ENCODE measurements around the gene SHROOM2.
"Not testable (repeated sequence)": the region's sequence is repeated elsewhere in the genome, so short reads cannot be mapped to it uniquely, and the experiment has no call there.

Gene SHROOM2

DNA sequence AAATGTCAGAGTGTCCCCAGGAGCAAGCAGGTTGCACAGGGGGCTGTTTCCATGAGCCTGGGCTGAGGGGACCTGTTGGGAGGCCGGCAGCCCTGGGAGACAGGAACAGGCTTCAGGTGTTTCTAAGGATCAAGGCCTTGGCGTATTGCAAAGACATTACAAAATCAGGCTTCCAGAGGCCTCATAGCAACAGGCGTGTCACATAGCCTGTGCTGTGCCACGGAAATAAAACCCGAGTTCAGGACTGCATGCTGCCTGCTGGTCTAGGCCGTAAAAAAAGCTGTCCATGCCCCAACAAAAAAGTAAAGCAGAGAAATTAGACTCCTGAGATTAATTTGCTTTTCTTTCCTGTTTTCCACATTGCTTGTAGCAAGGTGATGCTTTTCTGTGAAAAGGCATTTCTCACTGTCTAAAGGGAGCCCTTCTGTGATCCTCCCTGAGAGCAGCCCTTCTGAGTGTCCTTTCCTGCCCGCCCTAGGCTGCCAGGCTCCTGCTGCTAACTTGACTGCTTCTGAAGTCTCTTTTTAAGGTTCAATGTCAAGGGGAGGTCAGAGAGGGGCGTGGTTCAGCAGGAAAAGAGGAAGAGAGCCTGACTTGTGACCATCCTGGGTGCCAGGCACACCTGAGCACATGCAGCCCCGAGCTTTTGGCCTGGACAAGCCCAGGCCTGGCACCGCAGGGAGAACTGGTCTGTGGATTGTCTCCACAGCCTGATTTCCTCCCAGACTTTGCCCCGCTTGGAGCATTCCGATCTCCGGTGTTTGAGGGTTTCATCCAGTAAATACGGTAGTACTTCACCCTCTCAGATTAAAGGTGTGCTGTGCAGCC lies 21.3 kb downstream of the SHROOM2 start:
- Histone ChIP-seq H3K9me3 (ENCODE audit: control insufficient read depth, insufficient read depth, low read length) (no peaks in the 10 kb centered on the region), H3K9ac (ENCODE audit: low read depth, low read length) (no peak overlapping the region; the same call in 1 of the 2 replicates), H3K27me3 (ENCODE audit: control insufficient read depth, insufficient read depth, low read length) (no peaks in the 10 kb centered on the region), H3K4me1 (ENCODE audit: control insufficient read depth, insufficient read depth, low read length) (peaks cover 14% of the 10 kb centered on the region), H3K27ac (ENCODE audit: low read depth, low read length) (peak overlapping the region; percentile 10), H3K36me3 (ENCODE audit: control insufficient read depth, insufficient read depth, low read length) (no peaks in the 10 kb centered on the region), H3K4me3 (ENCODE audit: low read depth, low read length) (no peak overlapping the region)

DNA sequence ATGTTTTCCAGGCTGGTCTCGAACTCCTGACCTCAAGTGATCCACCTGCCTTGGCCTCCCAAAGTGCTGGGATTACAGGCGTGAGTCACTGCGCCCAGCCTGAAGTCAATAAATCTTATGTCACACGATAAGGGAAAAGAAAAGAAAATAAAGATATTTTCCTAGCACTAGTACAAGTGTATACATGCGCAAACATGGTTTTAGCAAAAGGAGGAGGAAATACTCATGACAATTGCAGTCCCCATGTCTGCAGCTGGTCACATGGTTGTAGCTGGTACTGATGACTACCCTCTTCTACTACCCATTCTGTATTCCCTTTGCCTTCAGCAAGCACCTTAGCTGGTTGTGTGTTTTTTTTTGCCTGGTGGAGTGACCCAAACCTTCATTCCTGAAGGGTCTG lies 23.6 kb downstream of the SHROOM2 start:
- not testable (repeated sequence) for H3K27me3 ChIP-seq (ENCODE audit: control insufficient read depth, insufficient read depth, low read length); H3K27ac ChIP-seq (ENCODE audit: low read depth, low read length); H3K9ac ChIP-seq (ENCODE audit: low read depth, low read length); H3K9me3 ChIP-seq (ENCODE audit: control insufficient read depth, insufficient read depth, low read length); H3K4me3 ChIP-seq (ENCODE audit: low read depth, low read length); H3K36me3 ChIP-seq (ENCODE audit: control insufficient read depth, insufficient read depth, low read length)
- peaks cover 14% of the 10 kb centered on the region for H3K4me1 ChIP-seq (ENCODE audit: control insufficient read depth, insufficient read depth, low read length)

DNA sequence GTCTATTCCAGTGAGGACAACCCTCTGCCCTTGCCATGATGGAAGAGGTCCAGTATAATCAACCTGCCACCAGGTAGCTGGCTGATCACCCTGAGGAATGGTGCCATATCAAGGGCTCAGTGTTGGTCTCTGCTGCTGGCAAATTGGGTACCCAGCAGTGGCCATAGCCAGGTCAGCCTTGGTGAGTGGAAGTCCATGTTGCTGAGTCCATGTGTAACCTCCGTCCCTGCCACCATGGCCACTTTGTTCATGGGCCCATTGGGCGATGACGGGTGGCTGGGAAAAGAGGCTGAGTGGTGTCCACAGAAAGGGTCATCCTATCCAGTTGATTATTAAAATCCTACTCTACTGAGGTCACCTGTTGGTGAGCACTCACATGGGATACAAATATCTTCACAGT lies 24.9 kb downstream of the SHROOM2 start:
- H3K36me3 ChIP-seq (ENCODE audit: control insufficient read depth, insufficient read depth, low read length); H3K27me3 ChIP-seq (ENCODE audit: control insufficient read depth, insufficient read depth, low read length); H3K9ac ChIP-seq (ENCODE audit: low read depth, low read length); H3K27ac ChIP-seq (ENCODE audit: low read depth, low read length); H3K9me3 ChIP-seq (ENCODE audit: control insufficient read depth, insufficient read depth, low read length); H3K4me3 ChIP-seq (ENCODE audit: low read depth, low read length): not testable (repeated sequence)
- H3K4me1 ChIP-seq (ENCODE audit: control insufficient read depth, insufficient read depth, low read length) = peaks cover 14% of the 10 kb centered on the region

DNA sequence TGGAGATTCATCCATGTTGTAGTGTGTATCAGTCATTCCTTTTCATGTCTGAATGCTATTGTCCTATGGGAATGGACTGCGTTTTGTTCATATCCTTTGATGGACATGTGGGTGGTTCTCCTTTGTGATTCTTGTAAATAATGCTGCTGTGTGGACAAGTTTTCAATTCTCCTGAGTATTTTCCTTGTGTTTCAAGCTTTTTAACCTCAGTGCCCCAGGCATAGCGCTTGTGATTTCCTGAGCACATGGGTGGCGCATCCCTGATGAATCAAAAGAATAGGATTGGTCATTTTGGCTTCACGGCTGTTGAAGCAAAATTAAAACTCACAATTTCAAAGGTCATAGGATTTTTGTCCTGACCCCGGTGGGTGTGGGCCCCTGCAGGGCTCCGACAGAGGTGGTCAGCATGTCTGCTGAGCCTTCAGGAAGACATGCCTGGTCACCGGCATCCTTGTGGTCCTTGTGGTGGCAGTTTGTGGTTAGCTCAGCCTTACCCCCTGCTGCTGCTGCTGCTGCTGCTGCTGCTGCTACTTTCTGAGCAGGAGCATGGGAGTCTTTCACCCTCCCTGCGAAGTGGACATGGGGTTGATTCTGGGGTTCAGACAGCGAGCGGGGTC lies 30.0 kb downstream of the SHROOM2 start:
- Histone ChIP-seq H3K27ac (ENCODE audit: low read depth, low read length) (no peak overlapping the region), H3K36me3 (ENCODE audit: control insufficient read depth, insufficient read depth, low read length) (no peaks in the 10 kb centered on the region), H3K27me3 (ENCODE audit: control insufficient read depth, insufficient read depth, low read length) (no peaks in the 10 kb centered on the region), H3K4me1 (ENCODE audit: control insufficient read depth, insufficient read depth, low read length) (peaks cover 7% of the 10 kb centered on the region), H3K4me3 (ENCODE audit: low read depth, low read length) (no peak overlapping the region), H3K9ac (ENCODE audit: low read depth, low read length) (no peak overlapping the region), H3K9me3 (ENCODE audit: control insufficient read depth, insufficient read depth, low read length) (no peaks in the 10 kb centered on the region)

DNA sequence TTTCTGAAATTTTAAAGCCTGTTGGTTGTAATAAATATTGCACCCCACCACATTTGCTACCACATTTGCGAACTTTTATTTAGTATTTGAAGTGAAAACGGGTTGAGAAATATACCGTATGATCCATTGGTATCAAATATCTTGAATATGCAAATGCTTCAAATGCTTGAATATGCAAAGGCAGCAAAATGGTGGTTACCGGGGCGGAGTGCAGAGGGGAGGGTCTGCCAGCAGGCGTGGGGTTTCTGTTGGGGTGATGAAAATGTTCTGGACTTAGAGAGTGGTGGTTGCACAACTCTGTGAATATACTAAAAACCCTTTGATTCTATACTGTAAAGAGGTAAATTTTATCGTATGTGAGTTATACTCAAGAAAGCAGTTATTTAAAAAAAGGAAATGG lies 35.3 kb downstream of the SHROOM2 start:
- Histone ChIP-seq H3K9ac (ENCODE audit: low read depth, low read length) (no peak overlapping the region; the same call in 1 of the 2 replicates), H3K4me3 (ENCODE audit: low read depth, low read length) (no peak overlapping the region), H3K27ac (ENCODE audit: low read depth, low read length) (peak overlapping the region; percentile 44), H3K9me3 (ENCODE audit: control insufficient read depth, insufficient read depth, low read length) (no peaks in the 10 kb centered on the region), H3K4me1 (ENCODE audit: control insufficient read depth, insufficient read depth, low read length) (peaks cover 41% of the 10 kb centered on the region), H3K36me3 (ENCODE audit: control insufficient read depth, insufficient read depth, low read length) (no peaks in the 10 kb centered on the region), H3K27me3 (ENCODE audit: control insufficient read depth, insufficient read depth, low read length) (no peaks in the 10 kb centered on the region)

DNA sequence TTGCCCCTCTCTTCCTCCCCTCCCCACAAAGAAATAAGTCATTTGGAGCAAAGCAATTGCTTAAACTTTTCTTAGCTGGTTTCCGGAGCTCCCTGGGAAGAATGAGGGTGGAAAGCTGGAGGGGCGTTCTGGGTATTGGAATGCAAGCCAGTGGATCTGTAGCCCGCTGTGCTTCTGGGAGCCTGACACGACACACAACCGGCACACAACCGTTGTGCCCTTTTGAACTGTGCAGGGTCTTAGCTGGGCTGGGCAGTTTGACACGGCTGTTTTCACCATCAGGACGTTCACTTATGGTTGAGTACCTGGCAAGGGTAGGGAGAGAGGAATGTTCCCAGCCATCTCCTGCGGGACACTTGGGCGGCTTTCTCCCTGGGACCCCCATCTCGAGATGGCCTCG lies 38.3 kb downstream of the SHROOM2 start:
- peak overlapping the region; percentile 5 for H3K27ac ChIP-seq (ENCODE audit: low read depth, low read length)
- no peak overlapping the region for H3K4me3 ChIP-seq (ENCODE audit: low read depth, low read length)
- peaks cover 44% of the 10 kb centered on the region for H3K4me1 ChIP-seq (ENCODE audit: control insufficient read depth, insufficient read depth, low read length)
- no peak overlapping the region for H3K9ac ChIP-seq (ENCODE audit: low read depth, low read length)
- no peaks in the 10 kb centered on the region for H3K9me3 ChIP-seq (ENCODE audit: control insufficient read depth, insufficient read depth, low read length)
- H3K27me3 ChIP-seq (ENCODE audit: control insufficient read depth, insufficient read depth, low read length) = no peaks in the 10 kb centered on the region
- no peaks in the 10 kb centered on the region for H3K36me3 ChIP-seq (ENCODE audit: control insufficient read depth, insufficient read depth, low read length)

DNA sequence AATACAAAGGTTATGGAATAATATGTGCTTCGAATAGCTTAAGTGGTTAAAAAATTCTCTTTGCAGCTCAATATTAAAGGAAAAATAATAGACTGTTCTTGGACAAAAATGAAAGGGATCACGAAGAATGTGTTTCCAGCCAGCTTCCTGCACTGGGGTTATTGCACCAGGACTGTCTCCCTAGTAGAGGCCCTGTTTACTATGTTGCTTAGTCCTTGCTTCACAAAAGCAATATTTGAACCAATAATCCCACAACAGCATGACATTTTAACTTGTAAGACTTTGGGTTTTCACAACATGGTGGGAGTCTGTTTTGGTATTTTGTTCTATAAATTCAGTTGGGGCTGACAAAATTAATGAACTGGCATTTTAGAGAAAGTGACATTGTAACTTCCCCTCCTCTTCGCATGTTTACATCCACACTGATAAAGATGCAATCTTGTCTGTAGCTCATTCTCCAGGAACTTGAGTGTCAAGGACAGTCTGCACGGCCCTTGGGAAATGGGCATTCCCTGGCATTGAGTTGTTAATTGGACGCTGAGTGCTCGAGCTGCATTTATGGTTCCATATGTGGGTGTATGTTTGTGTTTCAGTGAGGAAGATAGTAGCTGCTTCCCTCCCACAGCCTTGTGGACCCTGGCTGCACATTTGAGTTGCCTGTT lies 39.0 kb downstream of the SHROOM2 start:
- Histone ChIP-seq H3K4me1 (ENCODE audit: control insufficient read depth, insufficient read depth, low read length) (peaks cover 44% of the 10 kb centered on the region), H3K36me3 (ENCODE audit: control insufficient read depth, insufficient read depth, low read length) (no peaks in the 10 kb centered on the region), H3K9ac (ENCODE audit: low read depth, low read length) (no peak overlapping the region), H3K27me3 (ENCODE audit: control insufficient read depth, insufficient read depth, low read length) (no peaks in the 10 kb centered on the region), H3K9me3 (ENCODE audit: control insufficient read depth, insufficient read depth, low read length) (no peaks in the 10 kb centered on the region), H3K4me3 (ENCODE audit: low read depth, low read length) (no peak overlapping the region), H3K27ac (ENCODE audit: low read depth, low read length) (peak overlapping the region; percentile 7)

DNA sequence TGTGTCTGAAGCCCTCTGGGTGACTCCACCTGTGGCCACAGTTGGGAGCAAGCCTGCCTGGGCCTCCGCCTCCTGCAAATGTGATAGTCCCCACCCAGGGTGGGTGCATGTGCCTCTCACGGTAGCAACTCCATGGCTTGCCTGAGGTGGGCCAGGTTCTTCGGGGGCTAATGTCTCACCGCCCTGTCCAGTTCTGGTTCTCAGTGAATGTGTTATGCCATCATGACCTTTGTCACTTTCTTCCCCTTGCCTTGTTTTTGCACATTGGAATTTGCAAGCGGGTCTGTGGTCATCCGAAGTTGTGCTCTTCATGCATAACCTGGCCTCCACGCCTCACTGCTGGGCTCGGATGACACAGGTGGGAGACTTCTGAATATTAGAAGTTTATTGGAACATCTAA lies 39.7 kb downstream of the SHROOM2 start:
- no peak overlapping the region for H3K9ac ChIP-seq (ENCODE audit: low read depth, low read length)
- peak overlapping the region; percentile 7 for H3K27ac ChIP-seq (ENCODE audit: low read depth, low read length)

DNA sequence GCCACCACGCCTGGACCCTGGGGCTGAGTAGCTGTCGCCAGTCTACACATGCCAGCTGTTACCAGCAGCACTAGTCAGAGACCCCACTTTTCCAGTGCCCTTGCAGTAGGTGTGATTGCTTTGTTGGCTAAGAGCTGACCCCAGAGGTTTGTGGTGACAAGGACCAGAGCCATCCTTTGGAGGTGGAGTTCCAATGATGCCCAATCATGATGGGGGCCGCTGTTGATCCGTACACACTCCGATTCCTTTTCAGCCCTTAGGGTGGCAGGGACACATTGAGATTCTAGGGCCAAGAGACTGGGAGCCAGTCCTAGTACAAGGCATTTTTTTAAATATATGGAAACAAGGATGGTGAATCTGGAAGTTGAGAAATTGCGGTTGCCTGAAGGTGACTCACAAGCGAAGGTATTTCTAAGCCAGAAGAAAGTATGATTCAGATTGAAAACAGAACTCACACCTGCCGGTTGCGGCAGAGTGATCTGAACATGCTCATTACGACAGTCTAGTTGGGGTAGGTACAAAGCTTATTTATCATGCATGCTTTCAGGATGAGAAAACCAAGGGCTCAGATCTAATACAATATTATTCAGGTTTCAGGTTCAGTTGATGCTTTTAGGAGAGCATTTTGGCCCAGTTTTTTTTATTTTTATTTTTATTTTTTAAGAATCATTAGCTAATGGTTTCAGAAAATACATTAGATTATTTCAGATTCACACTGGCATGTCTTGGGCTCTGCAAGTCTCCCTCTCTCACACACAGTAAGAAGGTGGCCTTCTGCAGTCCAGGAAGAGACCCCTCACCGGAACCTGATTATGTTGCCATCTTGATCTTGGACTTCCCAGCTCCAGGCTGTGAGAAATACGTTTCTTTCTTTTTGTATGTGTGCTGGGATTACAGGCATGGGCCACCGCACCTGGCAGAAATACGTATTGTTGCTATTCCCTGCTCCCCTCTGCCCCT lies 43.4 kb downstream of the SHROOM2 start:
- Histone ChIP-seq H3K9me3 (ENCODE audit: control insufficient read depth, insufficient read depth, low read length) (no peaks in the 10 kb centered on the region), H3K27ac (ENCODE audit: low read depth, low read length) (no peak overlapping the region), H3K27me3 (ENCODE audit: control insufficient read depth, insufficient read depth, low read length) (no peaks in the 10 kb centered on the region), H3K4me1 (ENCODE audit: control insufficient read depth, insufficient read depth, low read length) (peaks cover 39% of the 10 kb centered on the region), H3K36me3 (ENCODE audit: control insufficient read depth, insufficient read depth, low read length) (no peaks in the 10 kb centered on the region), H3K9ac (ENCODE audit: low read depth, low read length) (no peak overlapping the region), H3K4me3 (ENCODE audit: low read depth, low read length) (no peak overlapping the region)

More for the DNA sequence above, 39.7 kb downstream of the SHROOM2 start:
- Histone ChIP-seq H3K27me3 (ENCODE audit: control insufficient read depth, insufficient read depth, low read length) (no peaks in the 10 kb centered on the region), H3K4me1 (ENCODE audit: control insufficient read depth, insufficient read depth, low read length) (peaks cover 40% of the 10 kb centered on the region), H3K9me3 (ENCODE audit: control insufficient read depth, insufficient read depth, low read length) (no peaks in the 10 kb centered on the region), H3K4me3 (ENCODE audit: low read depth, low read length) (no peak overlapping the region), H3K36me3 (ENCODE audit: control insufficient read depth, insufficient read depth, low read length) (no peaks in the 10 kb centered on the region)

DNA sequence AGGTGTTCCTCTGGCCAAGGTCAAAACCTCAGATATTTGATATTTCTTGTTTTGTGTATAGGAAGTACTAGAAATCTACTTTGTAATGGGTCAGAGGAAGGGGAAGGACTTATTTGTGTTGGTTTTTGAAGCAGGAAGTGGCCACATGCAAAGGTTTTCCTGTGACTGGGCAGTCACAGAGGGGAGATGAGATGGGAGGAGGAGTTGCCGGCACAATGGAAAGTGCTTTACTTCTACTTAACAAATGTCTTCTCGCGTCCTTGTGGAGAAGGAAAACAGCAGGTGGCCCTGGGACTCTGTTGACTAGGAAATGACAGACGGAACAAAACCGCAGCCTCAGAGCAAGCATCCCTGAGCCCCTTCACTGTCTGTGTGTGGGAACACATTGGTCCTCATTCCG lies 46.6 kb downstream of the SHROOM2 start:
- peaks cover 24% of the 10 kb centered on the region for H3K4me1 ChIP-seq (ENCODE audit: control insufficient read depth, insufficient read depth, low read length)
- H3K27me3 ChIP-seq (ENCODE audit: control insufficient read depth, insufficient read depth, low read length) = no peaks in the 10 kb centered on the region
- no peaks in the 10 kb centered on the region for H3K36me3 ChIP-seq (ENCODE audit: control insufficient read depth, insufficient read depth, low read length)
- H3K4me3 ChIP-seq (ENCODE audit: low read depth, low read length) = no peak overlapping the region
- H3K9ac ChIP-seq (ENCODE audit: low read depth, low read length) = 0 out of 2 replicates have a peak overlapping the region, but pooled peaks have one; percentile 18
- peak overlapping the region; percentile 58 for H3K27ac ChIP-seq (ENCODE audit: low read depth, low read length)
- no peaks in the 10 kb centered on the region for H3K9me3 ChIP-seq (ENCODE audit: control insufficient read depth, insufficient read depth, low read length)
